Keratinocyte (primary cell): ENCODE results near the gene CIPC.

Source experiments
- EZH2 ChIP-seq: IDR thresholded peaks from one replicate; pipeline ENCODE4 v1.6.1; 2012; ENCODE audit warnings: inconsistent platforms, mild to moderate bottlenecking, low read length, moderate library complexity
- TF ChIP-seq, protein P1 (sequence below), 3 experiments: IDR thresholded peaks in 1 of 3; conservative IDR thresholded peaks in 1 of 3; optimal IDR thresholded peaks in 1 of 3; 2 replicates in 2 of 3; 3 replicates in 1 of 3; pipeline versions ENCODE3 to v1.5.1; 2011; ENCODE audit warnings: low read length in 3 of 3, mild to moderate bottlenecking in 3 of 3, moderate library complexity in 2 of 3, control low read depth in 1 of 3, inconsistent platforms in 1 of 3; ENCODE audit not compliant: insufficient read depth in 2 of 3; ENCODE audit errors: extremely low read depth in 1 of 3

DNA sequence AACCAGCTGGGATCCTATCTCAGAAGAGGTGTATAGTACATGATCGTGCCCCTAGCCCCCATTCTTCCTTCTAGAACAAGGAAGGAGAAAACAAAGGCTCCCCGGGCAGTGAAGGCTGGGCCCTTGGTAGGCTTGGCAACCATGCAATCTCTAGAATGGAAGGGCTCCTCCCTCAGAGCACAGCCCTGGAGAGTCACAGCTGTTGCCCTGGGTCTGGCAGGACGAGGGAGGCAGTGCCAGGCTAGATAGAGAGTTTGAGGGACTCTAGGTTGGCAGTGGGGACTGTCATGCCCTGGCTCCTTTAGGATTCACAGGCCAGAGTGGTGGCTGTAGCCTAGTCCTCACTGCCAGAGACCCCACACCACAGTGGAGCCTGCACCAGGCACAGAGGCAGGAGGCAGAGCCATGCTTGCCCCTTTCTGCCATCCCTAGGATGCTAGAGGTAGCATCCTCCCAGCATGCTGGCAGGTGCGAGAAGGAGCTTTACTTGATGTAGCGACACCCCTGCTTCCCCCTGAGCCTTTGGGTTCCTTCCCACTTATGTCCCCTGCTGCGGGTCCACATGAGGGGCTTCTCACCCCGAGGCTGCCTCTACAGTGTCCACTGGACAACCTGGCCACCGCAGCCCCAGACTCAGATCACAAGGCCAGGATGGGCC is 33.4 kb upstream of the CIPC start:
- TF ChIP-seq, protein P1, sequence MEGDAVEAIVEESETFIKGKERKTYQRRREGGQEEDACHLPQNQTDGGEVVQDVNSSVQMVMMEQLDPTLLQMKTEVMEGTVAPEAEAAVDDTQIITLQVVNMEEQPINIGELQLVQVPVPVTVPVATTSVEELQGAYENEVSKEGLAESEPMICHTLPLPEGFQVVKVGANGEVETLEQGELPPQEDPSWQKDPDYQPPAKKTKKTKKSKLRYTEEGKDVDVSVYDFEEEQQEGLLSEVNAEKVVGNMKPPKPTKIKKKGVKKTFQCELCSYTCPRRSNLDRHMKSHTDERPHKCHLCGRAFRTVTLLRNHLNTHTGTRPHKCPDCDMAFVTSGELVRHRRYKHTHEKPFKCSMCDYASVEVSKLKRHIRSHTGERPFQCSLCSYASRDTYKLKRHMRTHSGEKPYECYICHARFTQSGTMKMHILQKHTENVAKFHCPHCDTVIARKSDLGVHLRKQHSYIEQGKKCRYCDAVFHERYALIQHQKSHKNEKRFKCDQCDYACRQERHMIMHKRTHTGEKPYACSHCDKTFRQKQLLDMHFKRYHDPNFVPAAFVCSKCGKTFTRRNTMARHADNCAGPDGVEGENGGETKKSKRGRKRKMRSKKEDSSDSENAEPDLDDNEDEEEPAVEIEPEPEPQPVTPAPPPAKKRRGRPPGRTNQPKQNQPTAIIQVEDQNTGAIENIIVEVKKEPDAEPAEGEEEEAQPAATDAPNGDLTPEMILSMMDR (optimal IDR thresholded peaks at IDR 0.05 in 1 of 3, IDR thresholded peaks at IDR 0.05 in 1 of 3, conservative IDR thresholded peaks at IDR 0.05 in 1 of 3; ENCODE audit: extremely low read depth in 1 of 3, insufficient read depth in 2 of 3, low read length in 3 of 3): no peak
- no peak for TF ChIP-seq EZH2
